ENCODE results near the gene ETFDH.

Gene ETFDH

GRCh38 chr4:158756588-158756987 lies 84.5 kb downstream of the ETFDH start:
- no peak for DNase-seq

DNA sequence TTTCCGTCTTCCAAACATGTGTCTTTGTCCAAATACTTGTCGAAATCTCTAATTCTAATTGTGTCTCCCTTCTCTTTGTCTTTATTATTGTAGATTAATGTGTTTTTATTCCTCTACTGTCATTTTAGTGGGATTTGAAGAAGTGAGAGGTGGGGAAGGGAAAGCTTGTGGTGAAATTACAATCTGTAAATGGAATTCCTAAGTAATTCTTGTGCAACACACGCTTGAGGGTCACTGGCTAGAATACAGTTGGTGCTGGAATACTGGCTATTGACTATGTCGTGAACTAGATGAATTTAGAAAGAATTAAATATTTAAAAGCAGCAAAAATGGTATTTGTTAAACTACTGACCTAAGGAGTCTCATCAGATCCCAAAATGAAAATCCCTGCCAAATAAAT lies 86.0 kb downstream of the ETFDH start:
- no peak for DNase-seq

DNA sequence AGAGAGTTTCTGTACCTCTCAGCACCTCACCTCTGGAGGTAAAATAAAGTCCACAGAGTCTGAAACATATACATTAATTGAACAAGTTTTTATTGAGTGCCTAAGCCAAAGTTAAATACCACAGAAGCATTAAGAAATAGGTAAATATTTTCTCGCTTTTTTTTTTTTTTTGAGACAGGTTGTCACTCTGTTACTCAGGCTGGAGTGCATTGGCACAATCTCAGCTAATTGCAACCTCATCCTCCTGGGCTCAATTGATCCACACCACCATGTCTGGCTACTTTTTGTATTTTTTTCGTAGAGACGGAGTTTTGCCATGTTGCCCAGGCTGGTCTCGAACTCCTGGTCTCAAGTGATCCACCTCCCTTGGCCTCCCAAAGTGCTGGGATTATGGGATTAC lies 86.6 kb downstream of the ETFDH start:
- no peak for DNase-seq
